GM23338 (cell line): ENCODE results near the gene RAB4A.

Experiments
- CREB1 ChIP-seq: fragments of 250-450 bp; sonication (Bioruptor Pico); IDR thresholded peaks from 2 replicates; pipeline ENCODE4 v1.5.0; 2020; ENCODE audit warnings: low read depth, mild to moderate bottlenecking, moderate library complexity
- POLR2AphosphoS5 ChIP-seq: IDR thresholded peaks from 2 replicates; pipeline ENCODE4 v1.6.1; 2016; ENCODE audit warnings: antibody characterized with exemption, low read depth
- REST ChIP-seq: IDR thresholded peaks from one replicate; pipeline ENCODE4 v1.6.1; 2018; ENCODE audit warnings: antibody characterized with exemption; ENCODE audit not compliant: unreplicated experiment
- STAT1 ChIP-seq: IDR thresholded peaks from one replicate; pipeline ENCODE4 v1.6.1; 2016; ENCODE audit warnings: antibody characterized with exemption; ENCODE audit not compliant: unreplicated experiment

- TF ChIP-seq REST (no peak), POLR2AphosphoS5 (no peak), STAT1 (no peak), CREB1 (CRISPR knock-in tag) (no peak)
Observed at GRCh38 chr1:229244091-229244490, 26.8 kb upstream of the RAB4A start.
